ENCODE data around the gene DIPK2B.

GRCh38 chrX:45186643-45187026 lies 14.0 kb downstream of the DIPK2B start:
- TF ChIP-seq, protein P1, sequence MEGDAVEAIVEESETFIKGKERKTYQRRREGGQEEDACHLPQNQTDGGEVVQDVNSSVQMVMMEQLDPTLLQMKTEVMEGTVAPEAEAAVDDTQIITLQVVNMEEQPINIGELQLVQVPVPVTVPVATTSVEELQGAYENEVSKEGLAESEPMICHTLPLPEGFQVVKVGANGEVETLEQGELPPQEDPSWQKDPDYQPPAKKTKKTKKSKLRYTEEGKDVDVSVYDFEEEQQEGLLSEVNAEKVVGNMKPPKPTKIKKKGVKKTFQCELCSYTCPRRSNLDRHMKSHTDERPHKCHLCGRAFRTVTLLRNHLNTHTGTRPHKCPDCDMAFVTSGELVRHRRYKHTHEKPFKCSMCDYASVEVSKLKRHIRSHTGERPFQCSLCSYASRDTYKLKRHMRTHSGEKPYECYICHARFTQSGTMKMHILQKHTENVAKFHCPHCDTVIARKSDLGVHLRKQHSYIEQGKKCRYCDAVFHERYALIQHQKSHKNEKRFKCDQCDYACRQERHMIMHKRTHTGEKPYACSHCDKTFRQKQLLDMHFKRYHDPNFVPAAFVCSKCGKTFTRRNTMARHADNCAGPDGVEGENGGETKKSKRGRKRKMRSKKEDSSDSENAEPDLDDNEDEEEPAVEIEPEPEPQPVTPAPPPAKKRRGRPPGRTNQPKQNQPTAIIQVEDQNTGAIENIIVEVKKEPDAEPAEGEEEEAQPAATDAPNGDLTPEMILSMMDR (IDR thresholded peaks at IDR 0.05; ENCODE audit: low read depth, low read length, missing input control): no peak
- TF ChIP-seq ZBTB33 (IDR thresholded peaks at IDR 0.05) (no peak), TAF1 (conservative IDR thresholded peaks at IDR 0.05) (no peak), SP1 (IDR thresholded peaks at IDR 0.05) (no peak)
- TF ChIP-seq, protein P2, sequence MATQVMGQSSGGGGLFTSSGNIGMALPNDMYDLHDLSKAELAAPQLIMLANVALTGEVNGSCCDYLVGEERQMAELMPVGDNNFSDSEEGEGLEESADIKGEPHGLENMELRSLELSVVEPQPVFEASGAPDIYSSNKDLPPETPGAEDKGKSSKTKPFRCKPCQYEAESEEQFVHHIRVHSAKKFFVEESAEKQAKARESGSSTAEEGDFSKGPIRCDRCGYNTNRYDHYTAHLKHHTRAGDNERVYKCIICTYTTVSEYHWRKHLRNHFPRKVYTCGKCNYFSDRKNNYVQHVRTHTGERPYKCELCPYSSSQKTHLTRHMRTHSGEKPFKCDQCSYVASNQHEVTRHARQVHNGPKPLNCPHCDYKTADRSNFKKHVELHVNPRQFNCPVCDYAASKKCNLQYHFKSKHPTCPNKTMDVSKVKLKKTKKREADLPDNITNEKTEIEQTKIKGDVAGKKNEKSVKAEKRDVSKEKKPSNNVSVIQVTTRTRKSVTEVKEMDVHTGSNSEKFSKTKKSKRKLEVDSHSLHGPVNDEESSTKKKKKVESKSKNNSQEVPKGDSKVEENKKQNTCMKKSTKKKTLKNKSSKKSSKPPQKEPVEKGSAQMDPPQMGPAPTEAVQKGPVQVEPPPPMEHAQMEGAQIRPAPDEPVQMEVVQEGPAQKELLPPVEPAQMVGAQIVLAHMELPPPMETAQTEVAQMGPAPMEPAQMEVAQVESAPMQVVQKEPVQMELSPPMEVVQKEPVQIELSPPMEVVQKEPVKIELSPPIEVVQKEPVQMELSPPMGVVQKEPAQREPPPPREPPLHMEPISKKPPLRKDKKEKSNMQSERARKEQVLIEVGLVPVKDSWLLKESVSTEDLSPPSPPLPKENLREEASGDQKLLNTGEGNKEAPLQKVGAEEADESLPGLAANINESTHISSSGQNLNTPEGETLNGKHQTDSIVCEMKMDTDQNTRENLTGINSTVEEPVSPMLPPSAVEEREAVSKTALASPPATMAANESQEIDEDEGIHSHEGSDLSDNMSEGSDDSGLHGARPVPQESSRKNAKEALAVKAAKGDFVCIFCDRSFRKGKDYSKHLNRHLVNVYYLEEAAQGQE (IDR thresholded peaks at IDR 0.05): no peak
